ENCODE results near the gene ADPRHL1.

DNA sequence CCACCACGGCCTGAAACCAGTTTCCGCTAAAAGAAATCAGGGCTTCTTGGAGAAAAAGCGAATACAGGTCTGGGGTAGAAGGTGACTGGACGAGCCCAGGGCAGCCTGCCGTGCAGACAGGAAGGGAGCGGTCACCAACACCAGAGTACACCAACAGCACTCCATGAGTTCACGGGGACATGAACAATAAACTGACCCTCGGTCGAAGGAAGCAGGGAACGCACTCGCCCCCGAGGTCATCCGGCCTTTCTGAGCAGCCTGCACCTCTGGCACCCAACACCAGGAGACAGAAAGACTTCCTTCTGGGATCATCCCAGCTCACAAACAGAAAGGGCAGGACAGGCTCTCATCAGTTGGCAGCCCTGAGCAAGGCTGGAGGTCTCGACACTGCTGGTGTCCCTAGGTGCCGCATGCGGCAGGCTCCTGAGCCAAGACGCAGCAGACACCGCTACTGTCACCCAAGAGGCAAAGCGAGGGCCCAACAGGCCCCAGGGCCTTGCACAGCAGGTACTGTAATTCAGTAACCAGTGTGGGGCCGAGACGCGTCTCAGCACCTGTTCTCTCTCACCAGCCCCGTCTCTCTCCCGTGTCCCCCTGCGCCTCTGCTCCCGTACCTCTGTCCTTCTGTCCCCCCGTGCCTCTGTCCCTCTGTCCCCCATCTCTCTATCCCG is 19.2 kb upstream of the ADPRHL1 start:
- no peak for TF ChIP-seq YY1 (IDR thresholded peaks at IDR 0.05; ENCODE audit: low read depth)
- no peak for TF ChIP-seq REST (IDR thresholded peaks at IDR 0.05; ENCODE audit: low read depth)
- no peak for TF ChIP-seq RAD21 (IDR thresholded peaks at IDR 0.05; ENCODE audit: low read depth)
- TF ChIP-seq EGR1 (IDR thresholded peaks at IDR 0.05) = no peak
